Hippocampal formation (tissue), 2 donors: ENCODE measurements around the gene ANAPC4.
"Not testable (repeated sequence)": the region's sequence is repeated elsewhere in the genome, so short reads cannot be mapped to it uniquely, and the experiment has no call there.

ENCODE experiments used
- DNase-seq, 2 donors: peaks; one replicate each; lab custom pipeline; 2025; lab: John Stamatoyannopoulos, UW

The ANAPC4 gene, protein sequence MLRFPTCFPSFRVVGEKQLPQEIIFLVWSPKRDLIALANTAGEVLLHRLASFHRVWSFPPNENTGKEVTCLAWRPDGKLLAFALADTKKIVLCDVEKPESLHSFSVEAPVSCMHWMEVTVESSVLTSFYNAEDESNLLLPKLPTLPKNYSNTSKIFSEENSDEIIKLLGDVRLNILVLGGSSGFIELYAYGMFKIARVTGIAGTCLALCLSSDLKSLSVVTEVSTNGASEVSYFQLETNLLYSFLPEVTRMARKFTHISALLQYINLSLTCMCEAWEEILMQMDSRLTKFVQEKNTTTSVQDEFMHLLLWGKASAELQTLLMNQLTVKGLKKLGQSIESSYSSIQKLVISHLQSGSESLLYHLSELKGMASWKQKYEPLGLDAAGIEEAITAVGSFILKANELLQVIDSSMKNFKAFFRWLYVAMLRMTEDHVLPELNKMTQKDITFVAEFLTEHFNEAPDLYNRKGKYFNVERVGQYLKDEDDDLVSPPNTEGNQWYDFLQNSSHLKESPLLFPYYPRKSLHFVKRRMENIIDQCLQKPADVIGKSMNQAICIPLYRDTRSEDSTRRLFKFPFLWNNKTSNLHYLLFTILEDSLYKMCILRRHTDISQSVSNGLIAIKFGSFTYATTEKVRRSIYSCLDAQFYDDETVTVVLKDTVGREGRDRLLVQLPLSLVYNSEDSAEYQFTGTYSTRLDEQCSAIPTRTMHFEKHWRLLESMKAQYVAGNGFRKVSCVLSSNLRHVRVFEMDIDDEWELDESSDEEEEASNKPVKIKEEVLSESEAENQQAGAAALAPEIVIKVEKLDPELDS

DNA sequence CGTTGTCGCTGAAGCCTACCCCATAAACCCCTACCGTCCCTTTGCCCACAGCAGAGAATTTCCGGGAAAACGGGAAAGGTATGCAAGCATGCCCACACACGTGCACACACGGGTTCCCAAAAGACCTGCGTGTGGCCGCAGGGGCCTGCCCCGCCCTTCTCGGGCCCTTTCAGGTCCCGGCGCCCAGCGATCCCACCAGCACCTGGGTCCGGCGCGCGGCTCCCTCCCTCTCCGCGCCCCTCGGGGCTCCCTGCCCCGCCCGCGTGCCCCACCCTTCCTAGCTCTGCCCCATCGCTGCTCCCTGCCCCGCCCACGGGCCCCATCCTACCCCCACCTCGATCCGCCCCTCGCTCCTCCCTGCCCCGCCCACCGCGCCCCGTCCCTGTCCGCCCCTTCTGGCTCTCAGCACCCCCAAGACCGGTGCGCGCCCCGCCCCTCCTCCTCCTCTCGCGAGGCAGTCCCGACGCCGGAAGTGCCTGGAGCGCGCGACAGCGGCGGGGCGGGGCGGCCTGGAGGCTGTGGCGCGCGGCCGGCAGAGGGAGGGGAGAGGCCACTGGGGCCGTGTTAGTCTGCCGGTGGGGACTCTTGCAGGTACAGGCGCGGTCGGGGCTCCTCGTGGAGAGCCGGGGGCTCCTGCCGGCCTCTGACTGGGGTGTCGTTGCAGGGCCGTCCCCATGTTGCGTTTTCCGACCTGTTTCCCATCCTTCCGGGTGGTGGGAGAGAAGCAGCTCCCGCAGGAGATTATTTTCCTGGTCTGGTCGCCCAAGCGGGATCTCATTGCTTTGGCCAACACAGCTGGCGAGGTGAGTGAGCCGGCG, at the start of gene ANAPC4:
ANAPC4 (plus strand) TSS at position 510 of the 818 bp plus-strand sequence; CDS start at position 675, 165 bp downstream.
- peak; percentile 81 to 88 for DNase-seq

DNA sequence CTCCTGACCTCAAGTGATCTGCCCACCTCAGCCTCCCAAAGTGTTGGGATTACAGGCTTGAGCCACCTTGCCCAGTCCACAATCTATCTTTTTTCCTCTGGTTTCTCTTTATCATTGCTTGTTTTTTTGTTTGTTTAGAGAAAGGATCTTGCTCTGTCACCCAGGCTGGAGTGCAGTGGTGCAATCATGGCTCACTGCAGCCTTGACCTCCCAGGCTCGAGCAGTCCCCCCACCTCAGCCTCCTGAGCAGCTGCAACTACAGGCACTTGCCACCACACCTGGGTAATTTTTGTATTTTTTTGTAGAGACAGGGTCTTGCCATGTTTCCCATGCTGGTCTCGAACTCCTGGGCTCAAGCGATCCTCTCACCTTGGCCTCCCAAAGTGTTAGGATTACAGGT, 48.6 kb upstream of the ANAPC4 start:
- not testable (repeated sequence) for DNase-seq

DNA sequence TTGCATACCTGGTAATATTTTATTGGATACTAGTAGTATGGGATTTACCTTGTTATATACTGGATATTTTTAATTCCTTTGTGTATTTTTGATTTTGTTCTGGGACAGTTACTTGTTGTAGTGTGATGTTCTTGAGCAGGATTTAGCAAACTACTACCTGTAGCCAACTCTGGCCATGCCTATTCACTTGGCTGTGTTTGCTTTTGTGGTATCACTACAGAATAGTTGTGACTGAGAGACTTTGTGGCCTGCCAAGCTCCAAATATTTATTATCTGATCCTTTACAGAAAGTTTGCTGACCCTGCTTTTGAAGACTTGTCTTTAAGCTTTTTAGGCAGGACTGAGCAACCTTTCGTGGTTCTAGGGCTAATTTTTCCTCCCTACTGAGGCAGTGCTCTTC, 46.7 kb upstream of the ANAPC4 start:
- no peak for DNase-seq

DNA sequence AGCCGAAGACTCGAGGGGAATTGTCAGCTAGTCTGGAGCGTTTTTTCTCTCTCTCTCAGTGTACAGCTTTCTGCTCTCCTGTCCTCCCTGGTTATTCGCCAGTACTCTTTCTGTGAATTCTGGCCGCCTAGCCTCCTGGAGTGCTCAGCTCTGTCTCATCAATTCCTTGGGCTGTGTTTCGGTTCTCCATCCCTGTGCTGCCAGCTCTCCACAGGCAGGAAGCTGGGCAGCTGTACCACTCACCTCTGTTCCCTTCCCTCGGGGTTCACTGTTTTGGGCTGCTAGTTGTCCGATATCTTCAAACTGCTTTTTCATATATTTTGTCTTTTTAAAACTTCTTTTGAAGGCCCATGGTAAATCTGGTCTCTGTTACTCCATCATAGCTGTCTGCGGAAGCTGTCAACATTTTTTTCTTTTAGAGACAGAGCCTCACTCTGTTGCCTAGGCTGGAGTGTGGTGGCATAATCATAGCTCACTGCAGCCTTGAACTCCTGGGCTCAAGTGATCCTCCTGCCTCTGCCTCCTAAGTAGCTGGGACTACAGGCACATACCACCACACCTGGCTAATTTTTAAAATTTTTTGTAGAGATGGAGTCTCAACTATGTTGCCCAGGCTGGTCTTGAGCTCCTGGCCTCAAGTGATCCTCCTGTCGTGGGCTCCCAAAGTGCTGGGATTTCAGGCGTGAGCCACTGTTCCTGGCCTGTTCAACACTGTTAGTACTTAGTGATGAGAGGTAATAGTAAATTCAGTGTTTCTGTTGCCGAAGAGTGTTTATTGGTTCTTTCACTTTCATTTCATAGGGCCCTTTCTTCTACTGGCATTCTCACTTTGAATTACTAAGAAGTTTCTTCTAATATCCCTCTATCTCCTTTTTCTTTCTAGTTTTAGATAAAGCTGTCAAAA, 45.9 kb upstream of the ANAPC4 start:
- no peak for DNase-seq

DNA sequence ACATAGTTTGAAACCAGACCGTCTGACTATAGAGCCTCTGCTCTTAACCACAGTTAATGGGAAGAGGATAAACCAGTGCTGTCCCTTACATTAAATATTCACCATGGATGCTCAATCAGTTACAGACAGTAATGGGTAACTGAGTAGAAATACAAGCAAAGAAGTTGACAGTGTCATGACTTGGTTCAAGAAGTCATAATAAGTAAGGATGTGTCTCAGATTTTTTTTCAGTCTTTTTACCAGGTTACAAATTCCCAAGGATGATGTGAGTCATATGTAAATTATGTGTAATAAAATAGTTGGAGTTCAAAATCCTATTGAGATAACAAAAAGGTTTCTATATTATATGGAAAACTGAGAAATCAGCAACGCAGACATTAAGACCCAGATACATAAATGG, 33.4 kb upstream of the ANAPC4 start:
- no peak for DNase-seq

DNA sequence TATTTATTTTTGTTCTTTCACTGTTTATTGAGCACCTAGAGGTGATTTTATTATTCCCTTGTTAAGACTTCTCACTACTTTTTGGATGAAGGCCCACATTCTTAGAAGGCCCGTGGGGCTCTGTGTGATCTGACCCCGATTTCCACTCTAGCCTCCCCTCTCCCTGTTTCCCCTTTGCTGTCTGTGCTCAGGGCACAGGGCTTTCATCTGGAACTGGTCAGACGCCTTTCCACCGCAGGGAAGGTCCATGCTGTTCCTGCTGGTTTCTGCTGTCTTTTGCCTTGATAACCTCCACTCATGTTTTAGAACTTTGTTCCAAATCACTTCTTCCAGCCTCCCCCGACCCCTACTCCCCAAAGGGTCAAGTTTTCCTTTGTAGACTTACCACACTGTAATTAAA, 31.3 kb upstream of the ANAPC4 start:
- no peak for DNase-seq

DNA sequence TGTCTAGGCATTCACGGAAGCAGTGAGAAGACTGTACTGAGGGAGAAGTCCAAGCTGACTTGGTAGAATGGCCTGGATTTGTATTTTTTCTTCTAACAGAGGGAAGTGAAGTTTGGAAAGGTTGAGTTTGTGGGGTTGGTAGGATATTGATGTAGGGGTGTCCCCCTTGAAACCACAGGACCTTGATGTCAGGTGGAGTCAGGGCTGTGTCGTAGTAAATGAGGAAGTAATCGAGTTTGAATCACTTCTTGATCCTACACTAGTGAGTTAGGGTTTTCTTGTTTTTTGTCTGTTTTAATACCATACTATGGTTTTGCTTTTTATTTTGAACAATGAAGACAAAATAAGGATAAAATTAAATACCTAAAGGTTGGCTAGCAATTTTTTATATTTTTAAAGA, 30.1 kb upstream of the ANAPC4 start:
- no peak for DNase-seq

DNA sequence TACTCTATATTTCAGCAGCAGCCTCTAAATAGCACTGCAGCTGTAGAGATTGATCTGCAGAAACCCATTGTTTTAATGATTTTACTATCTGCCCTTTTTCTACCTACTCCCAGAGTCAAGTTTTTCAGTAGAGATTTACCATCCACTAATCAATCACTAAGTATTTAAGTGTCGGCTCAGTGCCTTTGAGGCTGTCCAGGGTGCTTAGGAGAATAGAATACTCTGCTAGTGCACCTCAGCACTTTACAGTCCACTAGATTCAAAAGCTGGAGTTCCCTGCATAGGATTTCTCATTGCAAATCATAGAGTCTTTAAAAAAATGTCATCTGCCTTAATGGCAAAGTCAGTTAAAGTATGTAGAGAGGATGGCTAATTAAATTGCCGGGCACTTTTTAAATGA, 29.6 kb upstream of the ANAPC4 start:
- no peak for DNase-seq

DNA sequence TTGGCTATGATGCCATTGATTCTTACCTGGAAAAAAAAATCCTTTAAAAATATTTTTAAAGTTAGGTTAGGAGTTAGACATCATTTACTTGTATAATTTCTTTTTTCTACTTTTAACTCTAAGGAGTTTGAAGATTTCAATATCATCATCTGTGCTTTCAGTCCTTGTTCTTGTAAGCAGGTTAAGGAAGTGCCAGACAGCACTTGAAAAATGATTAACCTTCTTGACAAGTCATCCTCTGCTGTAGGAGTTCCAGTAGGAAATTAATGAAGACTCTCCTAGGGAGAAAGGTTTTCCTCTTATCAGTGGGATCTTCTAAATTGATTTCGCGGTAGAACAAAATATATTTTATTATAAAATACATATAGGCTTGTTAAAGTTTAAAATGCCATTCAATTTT, 29.1 kb upstream of the ANAPC4 start:
- DNase-seq, result no peak

DNA sequence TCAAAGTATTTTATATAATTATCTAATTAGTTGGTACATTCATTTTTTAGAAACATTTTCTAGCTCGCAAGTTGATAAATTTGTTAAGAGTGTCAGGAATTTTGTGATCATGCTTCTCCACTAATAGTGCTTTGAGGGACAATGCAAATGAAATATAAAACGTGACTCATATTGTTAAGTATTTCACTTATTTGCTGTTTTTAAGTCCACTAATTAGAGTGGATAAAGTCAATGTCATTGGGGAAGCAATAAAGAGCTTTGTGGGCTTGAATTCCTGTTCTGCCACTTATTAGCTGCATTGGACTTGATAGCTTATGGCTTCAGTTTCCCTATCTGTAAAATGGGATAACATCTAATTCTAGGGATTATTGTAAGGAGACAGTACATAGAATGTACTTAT, 26.5 kb upstream of the ANAPC4 start:
- DNase-seq, result no peak

DNA sequence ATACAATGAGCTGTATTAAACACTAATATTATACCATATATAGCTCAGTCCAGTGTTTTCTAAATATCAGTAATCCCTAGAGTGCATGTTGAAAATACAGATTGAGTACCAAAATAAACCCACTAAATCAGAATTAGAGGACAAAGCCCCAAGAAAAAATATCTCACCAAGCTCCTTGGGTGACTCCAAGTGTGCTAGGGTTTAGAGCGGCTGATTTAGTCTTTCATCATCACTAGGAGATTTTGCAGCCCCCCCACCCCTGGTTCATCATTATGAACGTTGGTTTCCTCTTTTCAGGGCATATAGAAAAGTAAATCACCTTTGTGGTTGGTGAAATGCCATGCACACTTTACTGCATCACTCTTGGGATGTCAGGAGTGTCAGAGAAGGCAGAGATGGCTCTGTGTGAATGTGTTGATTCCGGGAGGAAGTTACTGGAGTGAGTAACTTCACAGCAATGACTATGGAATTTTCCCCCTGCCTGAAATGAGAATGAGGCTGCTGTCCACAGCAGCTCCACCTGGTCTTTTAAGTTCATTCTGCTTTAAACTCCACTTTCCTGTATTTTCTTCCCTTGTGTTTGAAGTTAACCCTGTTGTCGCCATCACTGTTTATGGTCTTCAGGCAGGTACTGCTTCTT, 25.2 kb upstream of the ANAPC4 start:
- DNase-seq, result no peak

DNA sequence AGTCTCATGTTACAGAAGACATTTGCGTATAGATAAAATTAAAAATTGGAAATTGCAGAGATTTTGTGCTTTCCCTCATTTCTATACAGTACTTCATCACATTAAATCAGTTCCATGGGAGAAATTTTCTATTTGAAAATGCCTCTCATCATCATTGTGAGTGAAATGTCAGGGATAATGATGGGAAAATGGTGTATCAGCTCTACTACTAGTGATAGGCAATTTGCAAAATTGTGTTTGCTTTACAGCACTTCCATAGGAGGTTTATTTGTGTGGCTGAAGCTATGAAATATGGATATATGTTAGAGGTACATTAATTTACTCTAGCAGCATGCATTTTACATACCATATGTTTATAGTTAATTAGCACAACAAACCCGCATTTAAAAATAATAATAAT, 21.0 kb upstream of the ANAPC4 start:
- DNase-seq, result no peak

DNA sequence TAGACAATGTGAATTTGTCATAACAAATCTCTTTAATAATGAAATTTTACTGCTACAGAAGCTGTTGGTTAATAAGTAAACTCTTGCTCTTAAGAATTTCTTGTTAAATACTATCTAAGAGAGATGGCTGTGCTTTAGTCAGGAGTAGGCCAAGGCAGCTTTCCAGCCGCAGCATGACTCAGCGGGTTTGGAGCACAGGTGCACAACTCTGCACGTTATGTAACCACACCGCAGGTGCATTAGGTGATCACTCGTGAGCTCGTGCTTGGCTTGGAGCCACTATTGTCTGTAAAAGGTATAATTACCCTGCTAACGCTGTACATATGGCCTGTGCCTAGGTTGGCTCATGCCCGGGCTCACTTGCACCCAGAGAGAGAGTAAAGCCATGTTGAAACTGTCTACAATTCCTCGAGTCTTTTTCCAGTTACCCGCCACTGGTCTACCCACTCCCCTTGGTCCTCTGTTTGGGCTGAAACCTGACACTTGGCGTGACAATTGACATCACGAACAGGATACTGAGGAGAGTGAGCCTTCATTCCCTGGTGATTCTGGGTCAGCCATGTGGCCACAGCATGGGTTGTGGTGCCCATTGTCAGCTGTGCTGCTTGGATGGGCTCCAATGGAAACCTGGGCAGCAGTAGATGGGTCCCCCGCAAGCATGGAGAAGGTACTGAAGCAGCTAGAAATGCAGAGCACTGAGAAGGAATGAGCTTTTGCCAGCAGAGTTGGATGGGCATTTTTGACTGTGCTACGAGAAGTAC, 18.4 kb upstream of the ANAPC4 start:
- no peak for DNase-seq

DNA sequence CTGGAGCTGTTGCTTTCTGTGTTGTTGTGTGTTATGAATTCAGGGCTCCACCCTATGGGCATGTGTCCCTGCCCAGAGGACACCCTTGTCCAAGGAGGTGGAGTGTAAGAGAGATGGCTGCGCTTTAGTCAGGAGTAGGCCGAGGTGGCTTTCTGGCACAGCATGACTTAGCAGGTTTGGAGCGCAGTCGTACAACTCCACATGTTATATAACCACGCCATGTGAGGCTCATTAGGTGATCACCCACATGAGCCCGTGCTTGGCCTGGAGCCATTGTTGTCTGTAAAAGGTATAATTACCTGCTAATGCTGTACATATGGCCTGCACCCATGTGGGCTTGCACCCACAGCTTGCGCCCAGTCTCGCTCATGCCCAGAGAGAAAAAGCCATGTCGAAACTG, 15.8 kb upstream of the ANAPC4 start:
- DNase-seq, result no peak

DNA sequence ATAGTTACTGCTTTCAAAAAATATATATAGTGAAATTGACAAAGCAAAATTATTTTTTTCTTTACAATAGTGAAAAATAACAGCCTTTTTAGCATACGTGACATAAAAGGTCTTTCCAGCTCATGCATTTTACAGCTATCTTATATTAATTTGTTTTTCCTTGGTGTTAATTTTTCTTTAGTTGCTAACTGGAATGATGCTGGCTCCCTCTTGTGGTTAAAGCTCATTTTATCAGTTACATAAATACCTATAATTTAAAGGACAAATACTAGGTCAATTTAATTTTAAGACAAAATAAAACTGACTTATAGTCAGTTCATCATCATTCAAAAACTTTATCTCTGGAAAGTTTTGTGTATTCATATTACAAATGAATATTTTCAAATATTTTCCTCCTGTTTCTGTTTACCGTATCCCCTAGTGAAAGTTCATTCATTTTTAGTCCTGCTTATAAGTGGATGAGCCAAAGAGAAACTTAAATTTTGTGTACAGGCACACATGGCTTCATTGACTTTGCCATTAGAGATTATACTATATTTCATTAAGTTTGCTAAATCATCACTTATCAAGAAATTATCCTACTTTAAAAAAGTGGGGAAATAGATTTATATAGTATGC, 9.9 kb upstream of the ANAPC4 start:
- peak in 1 of 2 donors; percentile 40 for DNase-seq

DNA sequence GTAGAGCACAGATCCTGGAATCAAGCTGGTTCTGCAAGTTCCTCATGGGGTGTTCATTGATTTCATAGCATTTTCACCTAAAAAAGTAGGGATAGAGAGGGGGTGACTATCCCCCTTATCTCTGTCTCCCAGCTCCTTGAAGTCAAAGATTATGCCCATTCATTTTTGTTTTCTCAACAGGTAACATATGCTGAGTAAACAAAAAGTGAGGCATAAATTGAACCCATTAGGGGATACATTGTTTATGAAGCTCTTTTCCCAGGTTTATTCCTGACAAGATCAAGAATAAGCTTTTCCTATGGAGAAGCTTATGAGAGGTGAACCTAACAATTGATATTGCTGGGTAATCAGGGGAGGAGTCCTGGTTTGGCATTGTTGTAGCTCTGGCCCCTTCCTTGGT, 9.2 kb upstream of the ANAPC4 start:
- DNase-seq, result no peak

DNA sequence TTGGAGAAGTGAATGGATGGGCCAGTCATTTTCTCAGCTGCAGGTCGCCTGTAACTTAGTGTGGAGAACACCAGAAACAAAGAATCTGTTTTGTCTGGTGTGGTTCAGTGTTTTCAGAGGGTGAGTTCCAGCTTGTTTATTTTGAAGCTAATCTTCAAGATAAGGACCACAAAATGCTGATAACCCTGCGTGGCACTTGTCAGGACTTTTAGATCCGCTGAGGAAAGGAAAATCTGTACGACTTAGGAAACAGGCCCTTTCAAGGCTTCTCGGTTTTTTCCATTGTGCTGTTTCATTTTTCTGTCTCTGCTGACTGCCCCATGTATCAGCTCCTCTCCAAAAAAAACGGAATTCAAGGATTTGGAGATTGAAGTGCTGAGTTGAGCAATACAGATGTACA, 8.7 kb upstream of the ANAPC4 start:
- DNase-seq, result no peak

DNA sequence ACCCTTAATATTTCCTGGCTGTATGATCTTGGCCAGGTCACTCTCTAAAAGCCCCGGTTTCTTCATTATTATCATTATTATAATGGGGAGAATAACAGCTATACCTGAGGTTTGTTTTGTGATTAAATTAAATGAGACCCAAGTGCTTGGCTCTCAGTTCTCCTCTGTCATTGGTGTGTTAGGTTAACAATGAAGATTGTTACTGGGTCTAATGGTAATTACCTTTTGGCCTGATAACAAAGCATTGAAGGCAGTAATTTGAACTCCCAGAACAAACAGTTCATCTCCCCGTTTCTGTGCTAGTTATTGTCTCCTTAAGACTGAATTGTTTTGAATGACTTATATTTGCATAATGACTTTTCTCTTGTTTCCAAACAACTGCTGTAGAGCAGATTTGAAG, 6.8 kb upstream of the ANAPC4 start:
- no peak for DNase-seq

DNA sequence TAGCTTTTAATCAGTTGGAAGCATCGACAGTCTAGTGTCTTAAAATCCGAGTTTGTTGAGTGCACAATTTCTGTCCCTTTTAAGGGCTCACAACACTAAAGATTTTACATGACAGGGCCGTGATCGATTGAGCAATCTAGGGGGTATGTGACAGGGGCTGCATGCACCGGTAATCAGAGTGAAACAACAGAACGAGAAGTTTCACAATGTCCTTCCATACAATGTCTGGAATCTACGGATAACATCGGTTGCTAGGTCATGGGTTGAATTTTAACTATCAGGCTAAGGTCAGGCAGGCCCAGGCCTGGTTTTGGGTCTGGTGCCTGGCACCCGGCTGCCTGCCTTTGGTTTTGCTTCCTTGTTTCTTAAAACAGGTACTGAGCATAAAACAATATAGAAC, 4.5 kb upstream of the ANAPC4 start:
- not testable (repeated sequence) for DNase-seq
